ENCODE results near the gene SLC6A8.
"Not testable (repeated sequence)": the region's sequence is repeated elsewhere in the genome, so short reads cannot be mapped to it uniquely, and the experiment has no call there.

The SLC6A8 gene

GRCh38 chrX:153730115-153730514, 42.4 kb downstream of the SLC6A8 start:
- not testable (repeated sequence) for DNase-seq (ENCODE audit: low read depth in 1 of 2, low spot score in 1 of 2)

GRCh38 chrX:153731117-153731844, 43.6 kb downstream of the SLC6A8 start:
- DNase-seq (ENCODE audit: low read depth in 1 of 2, low spot score in 1 of 2) = no peak

- DNase-seq (ENCODE audit: low read depth in 1 of 2, low spot score in 1 of 2) = no peak
These were observed 44.1 kb downstream of the SLC6A8 start for GRCh38 chrX:153731845-153732215.

- DNase-seq (ENCODE audit: low read depth in 1 of 2, low spot score in 1 of 2) = no peak
These were observed 44.7 kb downstream of the SLC6A8 start for GRCh38 chrX:153732401-153732800.

- no peak for DNase-seq (ENCODE audit: low read depth in 1 of 2, low spot score in 1 of 2)
These were observed 46.0 kb downstream of the SLC6A8 start for GRCh38 chrX:153733651-153734240.

- no peak for DNase-seq (ENCODE audit: low read depth in 1 of 2, low spot score in 1 of 2)
These were observed 47.1 kb downstream of the SLC6A8 start for GRCh38 chrX:153734871-153735270.

- DNase-seq (ENCODE audit: low read depth in 1 of 2, low spot score in 1 of 2) = no peak
These were observed 47.5 kb downstream of the SLC6A8 start for GRCh38 chrX:153735274-153735673.

GRCh38 chrX:153736071-153736820, 48.5 kb downstream of the SLC6A8 start:
- DNase-seq (ENCODE audit: low read depth in 1 of 2, low spot score in 1 of 2) = no peak

- DNase-seq (ENCODE audit: low read depth in 1 of 2, low spot score in 1 of 2) = no peak
These were observed 49.2 kb downstream of the SLC6A8 start for GRCh38 chrX:153736871-153737441.

GRCh38 chrX:153738056-153738605, 50.4 kb downstream of the SLC6A8 start:
- no peak for DNase-seq (ENCODE audit: low read depth in 1 of 2, low spot score in 1 of 2)

- no peak for DNase-seq (ENCODE audit: low read depth in 1 of 2, low spot score in 1 of 2)
These were observed 52.2 kb downstream of the SLC6A8 start for GRCh38 chrX:153739754-153740486.

GRCh38 chrX:153740631-153741222, 53.0 kb downstream of the SLC6A8 start:
- DNase-seq (ENCODE audit: low read depth in 1 of 2, low spot score in 1 of 2) = no peak

GRCh38 chrX:153741446-153741845, 53.7 kb downstream of the SLC6A8 start:
- no peak for DNase-seq (ENCODE audit: low read depth in 1 of 2, low spot score in 1 of 2)

GRCh38 chrX:153742111-153742510, 54.4 kb downstream of the SLC6A8 start:
- not testable (repeated sequence) for DNase-seq (ENCODE audit: low read depth in 1 of 2, low spot score in 1 of 2)

- not testable (repeated sequence) for DNase-seq (ENCODE audit: low read depth in 1 of 2, low spot score in 1 of 2)
These were observed 55.2 kb downstream of the SLC6A8 start for GRCh38 chrX:153742796-153743467.

GRCh38 chrX:153743468-153744209, 55.9 kb downstream of the SLC6A8 start:
- not testable (repeated sequence) for DNase-seq (ENCODE audit: low read depth in 1 of 2, low spot score in 1 of 2)

- DNase-seq (ENCODE audit: low read depth in 1 of 2, low spot score in 1 of 2) = no peak
These were observed 56.7 kb downstream of the SLC6A8 start for GRCh38 chrX:153744210-153745066.

- DNase-seq (ENCODE audit: low read depth in 1 of 2, low spot score in 1 of 2) = not testable (repeated sequence)
These were observed 57.3 kb downstream of the SLC6A8 start for GRCh38 chrX:153745067-153745433.

Measured in stimulated activated CD4-positive, alpha-beta T cell treated with anti-CD3 and anti-CD28 coated beads, Interleukin-15, amount 100 ng/mL, for 1 hour (primary cell).